Neural cell (in vitro differentiated cells): ENCODE data around the gene DNM3.

ENCODE experiments used
- EZH2 ChIP-seq: fragments of 200-600, 300-800 bp; shearing (Covaris generic), sonication (generic); IDR thresholded peaks from 2 replicates; pipeline ENCODE4 v1.6.1; 2014; ENCODE audit warnings: antibody characterized with exemption, low read length, borderline replicate concordance, mild to moderate bottlenecking; ENCODE audit not compliant: insufficient read depth, poor library complexity, severe bottlenecking
- TF ChIP-seq, protein P1 (sequence below): fragments of 450-650 bp; IDR thresholded peaks from 2 replicates; pipeline ENCODE4 v1.5.1; 2014; ENCODE audit warnings: antibody characterized with exemption, mild to moderate bottlenecking, moderate library complexity; ENCODE audit not compliant: poor library complexity, severe bottlenecking

GRCh38 chr1:172338295-172338735, 497.0 kb downstream of the DNM3 start:
- TF ChIP-seq, protein P1, sequence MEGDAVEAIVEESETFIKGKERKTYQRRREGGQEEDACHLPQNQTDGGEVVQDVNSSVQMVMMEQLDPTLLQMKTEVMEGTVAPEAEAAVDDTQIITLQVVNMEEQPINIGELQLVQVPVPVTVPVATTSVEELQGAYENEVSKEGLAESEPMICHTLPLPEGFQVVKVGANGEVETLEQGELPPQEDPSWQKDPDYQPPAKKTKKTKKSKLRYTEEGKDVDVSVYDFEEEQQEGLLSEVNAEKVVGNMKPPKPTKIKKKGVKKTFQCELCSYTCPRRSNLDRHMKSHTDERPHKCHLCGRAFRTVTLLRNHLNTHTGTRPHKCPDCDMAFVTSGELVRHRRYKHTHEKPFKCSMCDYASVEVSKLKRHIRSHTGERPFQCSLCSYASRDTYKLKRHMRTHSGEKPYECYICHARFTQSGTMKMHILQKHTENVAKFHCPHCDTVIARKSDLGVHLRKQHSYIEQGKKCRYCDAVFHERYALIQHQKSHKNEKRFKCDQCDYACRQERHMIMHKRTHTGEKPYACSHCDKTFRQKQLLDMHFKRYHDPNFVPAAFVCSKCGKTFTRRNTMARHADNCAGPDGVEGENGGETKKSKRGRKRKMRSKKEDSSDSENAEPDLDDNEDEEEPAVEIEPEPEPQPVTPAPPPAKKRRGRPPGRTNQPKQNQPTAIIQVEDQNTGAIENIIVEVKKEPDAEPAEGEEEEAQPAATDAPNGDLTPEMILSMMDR, result no peak
- TF ChIP-seq EZH2, result no peak
